Measurements from ENCODE around the gene ASIC2. TPM values are rescaled to one million over a fixed set of nuclear protein-coding genes. Genes with fewer than 3 reads are reported as not detected.
A peak's percentile ranks its signal among the peaks of the same experiment; 100 is the strongest.

Gene ASIC2
- not detected in 2 replicates for total RNA-seq
- not detected in 2 replicates for polyA plus RNA-seq
- polyA plus RNA-seq (2011; cell fraction: cytosol; rRNA removed) = 0.03 TPM in 1 of 2 replicates, not detected in the other
- not detected in 2 replicates for polyA plus RNA-seq (2011; cell fraction: nucleus; rRNA removed)
- polyA plus RNA-seq (2012) = 0.08 and 0.40 TPM in 2 replicates
- not detected in 2 replicates for polyA minus RNA-seq
- polyA minus RNA-seq (2011; cell fraction: cytosol; rRNA and poly(A)+ RNA removed) = not detected
- polyA minus RNA-seq (2011; cell fraction: nucleus; rRNA and poly(A)+ RNA removed) = not detected in 2 replicates
- Bru-seq, nascent RNA = percentile 2 among the genes with signal in this experiment
- percentile 4 among the genes with signal in this experiment for BruChase-seq, experiment 1, labeled RNA remaining after a 6-hour chase
- percentile 4 among the genes with signal in this experiment for BruChase-seq, experiment 2, labeled RNA remaining after a 2-hour chase
- long read RNA-seq = 0 reads

GRCh38 chr17:33292981-33293867, at the start of gene ASIC2:
ASIC2 (minus strand) TSS chr17:33293295.
- intact Hi-C loops (cut with micrococcal nuclease) = no loop called here
- FAIRE-seq = no peak
- H2AFZ ChIP-seq (ENCODE audit: low read depth, low read length) = no peak within 1 kb of the TSS

More at GRCh38 chr17:33292981-33293867, at the start of gene ASIC2:
- no TSS peak for BruUV-seq (replicated peaks)
- ChIA-PET POLR2A (no interaction called here), CTCF (interaction anchor here (0.7 to 1.3 kb wide), 2 partner anchors 9 to 65 kb away, joined by 3 to 8 read pairs; no protein-coding TSS in a partner anchor)
- no peaks in the 10 kb centered on the region for H4K20me1 ChIP-seq (replicated peaks; ENCODE audit: control insufficient read depth, extremely low read depth, insufficient read depth, low read length)
- dilution Hi-C loops (cut with MboI; ENCODE audit: extremely low pct_ligation_motif_present, low sequenced_read_pairs) = no loop called here
- H3K79me2 ChIP-seq (ENCODE audit: control insufficient read depth, insufficient read depth, low read length) = no peaks in the 10 kb centered on the region
- peaks cover 45 to 52% of the 10 kb centered on the region in 2 experiments for H3K27me3 ChIP-seq (ENCODE audit: control insufficient read depth in 2 of 2, insufficient read depth in 2 of 2, low read length in 2 of 2)
- H3K36me3 ChIP-seq (ENCODE audit: control insufficient read depth in 2 of 2, extremely low read depth in 1 of 2, insufficient read depth in 2 of 2, low read length in 2 of 2) = no peaks in the 10 kb centered on the region
- H3K9me1 ChIP-seq (replicated peaks; ENCODE audit: control insufficient read depth, extremely low read depth, insufficient read depth, low read length) = no peaks in the 10 kb centered on the region
- no peak for TF ChIP-seq CTCF (IDR thresholded peaks at IDR 0.05; ENCODE audit: extremely low read depth in 1 of 2, insufficient read depth in 1 of 2, low read depth in 1 of 2, low read length in 2 of 2)
- TF ChIP-seq JUN (IDR thresholded peaks at IDR 0.05; ENCODE audit: borderline replicate concordance, insufficient read depth, insufficient read length, low read depth) = no peak
- TF ChIP-seq MYC (IDR thresholded peaks at IDR 0.05; ENCODE audit: low read depth, low read length) = no peak
- TF ChIP-seq, protein P1, sequence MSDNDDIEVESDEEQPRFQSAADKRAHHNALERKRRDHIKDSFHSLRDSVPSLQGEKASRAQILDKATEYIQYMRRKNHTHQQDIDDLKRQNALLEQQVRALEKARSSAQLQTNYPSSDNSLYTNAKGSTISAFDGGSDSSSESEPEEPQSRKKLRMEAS (IDR thresholded peaks at IDR 0.05; ENCODE audit: insufficient read depth, insufficient read length) = no peak
- no peak for TF ChIP-seq POLR2A (IDR thresholded peaks at IDR 0.05; ENCODE audit: low read depth, low read length)
- TF ChIP-seq EZH2 (IDR thresholded peaks at IDR 0.05; ENCODE audit: borderline replicate concordance, low read depth, low read length, severe bottlenecking) = no peak
- TF ChIP-seq POLR2AphosphoS5 (IDR thresholded peaks at IDR 0.05; ENCODE audit: insufficient read depth, low read depth, low read length) = no peak
- TF ChIP-seq GATA2 (IDR thresholded peaks at IDR 0.05; ENCODE audit: insufficient read depth, insufficient read length, low read depth, low read length) = no peak
- no peak for TF ChIP-seq FOS (IDR thresholded peaks at IDR 0.05; ENCODE audit: borderline replicate concordance, insufficient read depth, low read length)
- H3K9me3 ChIP-seq (replicated peaks; ENCODE audit: control insufficient read depth, insufficient read depth, low read length) = no peaks in the 10 kb centered on the region
- H3K4me2 ChIP-seq (ENCODE audit: insufficient read depth, low read length) = no peak within 1 kb of the TSS
- peaks cover 2% of the 10 kb centered on the region for H3K4me1 ChIP-seq (ENCODE audit: control insufficient read depth, extremely low read depth, insufficient read depth, low read length)
- DNase-seq (ENCODE audit: low read depth, low spot score) = no peak
- no peak within 1 kb of the TSS for H3K9ac ChIP-seq (replicated peaks; ENCODE audit: extremely low read depth, insufficient read depth, low read length)
- H3K4me3 ChIP-seq (replicated peaks in 1 of 3; ENCODE audit: insufficient read depth in 1 of 3, low read depth in 1 of 3, low read length in 3 of 3) = peak within 1 kb of the TSS in 1 of 3 experiments; percentile 25
- H3K27ac ChIP-seq (ENCODE audit: insufficient read depth, low read depth, low read length) = no peak within 1 kb of the TSS

Measured in endothelial cell of umbilical vein (primary cell).